Loucy (cell line): ENCODE data around the gene TMEM183A.
A peak's percentile ranks its signal among the peaks of the same experiment; 100 is the strongest.

Source experiments
- H2AFZ ChIP-seq: fragments of 200-600 bp; sonication (generic); 2 replicates; pipeline ENCODE4 v1.6.0; 2016; ENCODE audit warnings: antibody characterized with exemption, mild to moderate bottlenecking, low read length, moderate library complexity
- H3F3A ChIP-seq: fragments of 200-600 bp; 2 replicates; pipeline ENCODE4 v1.6.0; 2016; ENCODE audit warnings: antibody characterized with exemption, low read depth, mild to moderate bottlenecking
- H3K27me3 ChIP-seq: fragments of 200-600 bp; sonication (generic); 2 replicates; pipeline ENCODE4 v1.6.1; 2014; ENCODE audit warnings: low read length, mild to moderate bottlenecking; ENCODE audit not compliant: insufficient read depth, poor library complexity, severe bottlenecking
- H3K36me3 ChIP-seq: fragments of 200-600 bp; sonication (generic); 2 replicates; pipeline ENCODE4 v1.6.1; 2016; ENCODE audit warnings: low read length; ENCODE audit not compliant: insufficient read depth
- H3K4me1 ChIP-seq: fragments of 200-600 bp; sonication (generic); 2 replicates; pipeline ENCODE4 v1.5.1; 2014; ENCODE audit warnings: low read length, mild to moderate bottlenecking; ENCODE audit not compliant: insufficient read depth, poor library complexity, severe bottlenecking
- H3K4me2 ChIP-seq: fragments of 200-600 bp; sonication (generic); 2 replicates; pipeline ENCODE4 v1.6.0; 2014; ENCODE audit warnings: antibody characterized with exemption, low read length, low read depth, mild to moderate bottlenecking; ENCODE audit not compliant: poor library complexity, severe bottlenecking
- H3K4me3 ChIP-seq: fragments of 200-600 bp; sonication (generic); 2 replicates; pipeline ENCODE4 v1.5.1; 2014; ENCODE audit warnings: low read length, mild to moderate bottlenecking, mixed read lengths; ENCODE audit not compliant: poor library complexity, severe bottlenecking
- H3K79me2 ChIP-seq: fragments of 200-600 bp; sonication (generic); 2 replicates; pipeline ENCODE4 v1.6.1; 2014; ENCODE audit warnings: low read length; ENCODE audit not compliant: insufficient read depth
- H3K9ac ChIP-seq: fragments of 200-600 bp; sonication (generic); 2 replicates; pipeline ENCODE4 v1.6.0; 2014; ENCODE audit warnings: mild to moderate bottlenecking, low read depth, low read length, moderate library complexity; ENCODE audit not compliant: poor library complexity, severe bottlenecking
- H3K9me2 ChIP-seq: fragments of 200-600 bp; sonication (generic); replicated peaks from 2 replicates; pipeline ENCODE4 v1.6.1; 2016; ENCODE audit warnings: low read depth, low read length, mixed read lengths
- H3K9me3 ChIP-seq: fragments of 200-600 bp; sonication (generic); 2 replicates; pipeline ENCODE4 v1.6.1; 2014; ENCODE audit warnings: mild to moderate bottlenecking, antibody characterized with exemption, low read length, low read depth; ENCODE audit not compliant: insufficient read depth
- H4K20me1 ChIP-seq: fragments of 200-600 bp; sonication (generic); 2 replicates; pipeline ENCODE4 v1.6.0; 2014; ENCODE audit warnings: antibody characterized with exemption, low read length, mild to moderate bottlenecking; ENCODE audit not compliant: insufficient read depth, poor library complexity, severe bottlenecking
- EZH2phosphoT487 ChIP-seq: fragments of 200-600 bp; IDR thresholded peaks from 2 replicates; pipeline ENCODE4 v1.6.1; 2018; ENCODE audit warnings: antibody characterized with exemption, mild to moderate bottlenecking, moderate library complexity, borderline replicate concordance
- TF ChIP-seq, protein P1 (sequence below): fragments of 200-600 bp; sonication (generic); conservative IDR thresholded peaks from 2 replicates; pipeline ENCODE4 v1.5.1; 2014; ENCODE audit warnings: mild to moderate bottlenecking, antibody characterized with exemption, low read length

TMEM183A gene

DNA sequence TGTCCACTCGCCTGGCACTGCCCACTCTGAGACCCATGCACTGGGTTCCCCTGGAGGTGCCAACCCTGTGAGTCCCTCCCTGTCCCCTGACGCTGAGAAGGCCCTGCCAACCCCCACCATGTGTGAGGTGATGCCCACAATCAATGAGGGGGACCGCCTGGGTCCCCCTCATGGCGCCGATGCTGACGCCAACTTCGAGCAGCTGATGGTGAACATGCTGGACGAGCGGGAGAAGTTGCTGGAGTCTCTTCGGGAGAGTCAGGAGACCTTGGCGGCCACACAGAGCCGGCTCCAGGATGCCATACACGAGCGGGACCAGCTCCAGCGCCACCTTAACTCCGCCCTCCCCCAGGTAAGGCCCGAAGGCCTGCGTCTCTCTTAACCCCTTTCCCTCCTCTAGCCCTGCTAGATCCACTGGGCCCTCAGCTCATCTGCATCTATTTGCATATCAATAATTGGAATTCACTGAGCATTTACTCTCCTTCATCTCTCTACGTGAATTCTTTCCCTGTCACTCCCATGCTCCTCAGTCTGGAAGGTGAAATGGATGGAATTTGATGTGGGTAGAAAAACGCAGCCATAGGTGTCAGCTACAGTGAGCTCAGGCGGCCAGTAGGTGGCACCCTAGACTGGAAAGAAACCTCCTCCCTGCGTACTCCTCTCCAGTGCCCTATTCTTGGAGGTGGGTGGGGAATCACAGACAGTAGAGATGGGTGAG is 31.9 kb downstream of the TMEM183A start:
- H4K20me1 ChIP-seq, result no peaks in the 10 kb centered on the region

DNA sequence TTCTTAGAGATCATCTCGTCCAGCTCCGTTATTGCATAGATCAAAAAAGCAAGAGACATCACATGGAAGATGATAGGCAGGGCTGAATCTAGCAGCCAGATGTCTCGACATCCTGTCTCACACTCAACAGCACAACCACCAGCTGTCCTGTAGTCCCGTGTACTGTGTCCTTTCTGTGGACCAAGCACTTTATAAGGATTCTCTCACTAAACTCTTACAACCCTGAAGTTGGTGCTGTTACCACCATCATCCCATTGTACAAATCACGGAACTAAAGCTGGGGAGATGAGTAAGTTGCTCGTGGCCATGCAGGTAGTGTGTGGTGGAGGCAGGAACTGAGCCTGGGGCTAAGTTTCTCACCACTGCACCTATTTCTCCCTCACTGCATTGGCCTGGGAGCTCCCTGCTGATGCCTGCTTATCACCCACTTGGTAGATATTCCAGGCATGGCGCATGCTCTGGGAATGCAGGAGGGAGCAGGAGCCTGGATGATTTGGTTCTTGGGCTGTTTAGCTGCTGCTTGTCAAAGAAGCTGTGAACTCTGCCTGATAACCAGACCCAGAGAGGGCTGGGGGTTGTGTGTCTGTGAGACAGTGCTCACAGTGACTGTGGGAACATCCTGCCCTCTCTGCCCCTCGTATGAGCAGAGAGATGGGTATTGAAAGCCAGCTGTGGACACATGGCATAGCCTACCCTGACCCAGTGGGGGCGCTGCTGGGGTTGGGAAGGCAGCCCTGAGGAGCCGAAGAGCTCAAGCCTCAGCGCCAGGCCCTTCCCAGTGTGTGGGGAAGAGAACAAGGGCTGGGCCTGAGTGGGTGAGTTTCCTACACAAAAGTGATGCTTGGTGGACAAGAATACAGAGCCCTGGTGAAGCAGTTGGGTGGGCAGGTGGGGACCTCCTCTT is 32.7 kb downstream of the TMEM183A start:
- no peak overlapping the region for H3K9ac ChIP-seq
- no peaks in the 10 kb centered on the region for H3K27me3 ChIP-seq
- H3K36me3 ChIP-seq, result no peaks in the 10 kb centered on the region
- H2AFZ ChIP-seq, result no peak overlapping the region
- no peaks in the 10 kb centered on the region for H3F3A ChIP-seq
- no peaks in the 10 kb centered on the region for H3K9me3 ChIP-seq
- TF ChIP-seq, protein P1, sequence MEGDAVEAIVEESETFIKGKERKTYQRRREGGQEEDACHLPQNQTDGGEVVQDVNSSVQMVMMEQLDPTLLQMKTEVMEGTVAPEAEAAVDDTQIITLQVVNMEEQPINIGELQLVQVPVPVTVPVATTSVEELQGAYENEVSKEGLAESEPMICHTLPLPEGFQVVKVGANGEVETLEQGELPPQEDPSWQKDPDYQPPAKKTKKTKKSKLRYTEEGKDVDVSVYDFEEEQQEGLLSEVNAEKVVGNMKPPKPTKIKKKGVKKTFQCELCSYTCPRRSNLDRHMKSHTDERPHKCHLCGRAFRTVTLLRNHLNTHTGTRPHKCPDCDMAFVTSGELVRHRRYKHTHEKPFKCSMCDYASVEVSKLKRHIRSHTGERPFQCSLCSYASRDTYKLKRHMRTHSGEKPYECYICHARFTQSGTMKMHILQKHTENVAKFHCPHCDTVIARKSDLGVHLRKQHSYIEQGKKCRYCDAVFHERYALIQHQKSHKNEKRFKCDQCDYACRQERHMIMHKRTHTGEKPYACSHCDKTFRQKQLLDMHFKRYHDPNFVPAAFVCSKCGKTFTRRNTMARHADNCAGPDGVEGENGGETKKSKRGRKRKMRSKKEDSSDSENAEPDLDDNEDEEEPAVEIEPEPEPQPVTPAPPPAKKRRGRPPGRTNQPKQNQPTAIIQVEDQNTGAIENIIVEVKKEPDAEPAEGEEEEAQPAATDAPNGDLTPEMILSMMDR, result peak; percentile 62
- TF ChIP-seq EZH2phosphoT487, result no peak
- no peaks in the 10 kb centered on the region for H3K9me2 ChIP-seq
- no peaks in the 10 kb centered on the region for H3K79me2 ChIP-seq
- no peaks in the 10 kb centered on the region for H4K20me1 ChIP-seq
- peaks cover 7% of the 10 kb centered on the region for H3K4me1 ChIP-seq
- H3K4me3 ChIP-seq, result no peak overlapping the region
- no peak overlapping the region for H3K4me2 ChIP-seq

More for the DNA sequence above, 31.9 kb downstream of the TMEM183A start:
- Histone ChIP-seq H2AFZ (no peak overlapping the region), H3K9me2 (no peaks in the 10 kb centered on the region), H3K4me3 (no peak overlapping the region), H3K9me3 (no peaks in the 10 kb centered on the region), H3F3A (no peaks in the 10 kb centered on the region), H3K9ac (no peak overlapping the region), H3K4me2 (no peak overlapping the region), H3K79me2 (no peaks in the 10 kb centered on the region), H3K4me1 (peaks cover 7% of the 10 kb centered on the region), H3K36me3 (no peaks in the 10 kb centered on the region), H3K27me3 (no peaks in the 10 kb centered on the region)
- no peak for TF ChIP-seq EZH2phosphoT487
- TF ChIP-seq, protein P1, result peak; percentile 98

DNA sequence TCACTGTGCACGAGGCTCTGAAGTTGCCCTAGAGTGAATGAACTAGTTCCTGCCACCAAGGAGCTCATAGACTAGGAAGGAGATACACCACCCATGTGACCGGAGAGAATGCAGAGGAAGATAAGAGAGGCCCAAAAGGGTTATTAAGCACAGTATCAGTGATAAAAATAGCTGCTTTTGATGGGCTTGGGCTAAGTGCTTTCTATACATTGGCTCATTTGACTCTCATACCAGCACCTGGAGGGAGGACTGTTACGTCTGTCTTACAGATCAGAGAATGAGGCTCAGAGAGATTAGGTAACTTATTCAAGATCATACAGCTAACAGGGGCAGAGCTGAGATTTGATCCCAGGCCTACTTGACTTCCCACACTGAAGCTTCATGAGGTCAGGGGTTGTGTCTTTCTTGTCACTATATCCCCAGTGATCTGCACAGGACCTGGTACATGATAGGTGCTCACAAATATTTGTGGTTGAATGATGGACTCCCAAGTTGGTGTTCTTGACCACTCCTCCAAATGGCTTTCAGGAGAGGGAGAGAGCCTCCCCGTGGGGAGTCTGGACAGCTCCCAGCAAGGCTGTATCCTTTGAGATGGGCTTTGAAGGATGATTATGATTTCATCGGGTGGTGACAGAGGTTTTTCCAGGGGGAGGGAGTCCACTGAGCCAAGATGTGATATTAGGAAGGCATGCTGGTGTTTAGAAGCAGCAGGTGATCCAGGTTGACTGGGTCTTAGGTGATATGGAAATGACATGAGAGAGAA is 33.5 kb downstream of the TMEM183A start:
- no peak overlapping the region for H3K4me3 ChIP-seq
- H3K4me1 ChIP-seq, result peaks cover 7% of the 10 kb centered on the region
- no peaks in the 10 kb centered on the region for H3K27me3 ChIP-seq
- no peak overlapping the region for H3K9ac ChIP-seq
- no peak overlapping the region for H2AFZ ChIP-seq
- H4K20me1 ChIP-seq, result no peaks in the 10 kb centered on the region
- no peaks in the 10 kb centered on the region for H3K9me2 ChIP-seq
- no peaks in the 10 kb centered on the region for H3K9me3 ChIP-seq
- H3F3A ChIP-seq, result no peaks in the 10 kb centered on the region
- no peak for TF ChIP-seq EZH2phosphoT487
- TF ChIP-seq, protein P1, result no peak
- no peak overlapping the region for H3K4me2 ChIP-seq
- no peaks in the 10 kb centered on the region for H3K36me3 ChIP-seq
- no peaks in the 10 kb centered on the region for H3K79me2 ChIP-seq
